CD4-positive, alpha-beta T cell treated with Interleukin-15 for 4 hours (primary cell): ENCODE measurements around the gene SMAD5.

Experiments used
- DNase-seq: peaks from one replicate; pipeline ENCODE4 v3.0.0-alpha.2; 2020; ENCODE audit warnings: low spot score

SMAD5 gene

DNA sequence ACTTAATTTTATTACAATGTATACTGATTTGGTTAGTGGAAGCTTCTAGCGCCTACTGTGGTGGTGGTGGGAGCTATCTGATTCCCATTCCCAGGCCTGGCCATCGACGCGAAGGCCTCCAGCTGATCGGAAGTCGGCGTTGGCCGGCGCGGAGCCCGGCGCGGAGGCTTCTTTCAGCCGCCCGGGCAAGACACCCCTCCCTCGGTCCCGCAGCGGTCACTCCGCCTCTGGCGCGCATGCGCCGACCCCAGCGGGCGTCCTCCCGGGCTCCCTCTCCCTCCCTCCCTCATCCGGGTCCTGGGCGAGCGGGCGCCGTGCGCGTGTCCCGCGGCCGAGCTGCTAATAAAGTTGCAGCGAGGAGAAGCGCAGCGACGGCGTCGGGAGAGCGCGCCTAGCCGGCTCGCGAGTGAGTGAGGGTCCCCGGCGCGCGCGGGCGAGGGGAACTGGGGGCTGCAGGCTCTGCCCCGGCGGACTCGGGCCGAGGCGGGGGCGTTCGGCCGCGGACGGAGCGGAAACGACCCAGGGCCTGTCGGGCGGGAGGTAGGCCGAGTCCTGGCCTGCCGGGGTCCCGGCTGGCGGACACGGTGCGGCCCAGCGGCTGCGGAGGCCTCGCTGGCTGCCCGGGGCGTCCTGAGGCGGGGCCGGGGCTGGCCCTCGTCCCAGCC is at the start of gene SMAD5:
SMAD5 (plus strand) TSS at position 289 of the 665 bp plus-strand sequence. CDS start 20,916 bp downstream, outside the sequence.
- DNase-seq = peak; percentile 86

DNA sequence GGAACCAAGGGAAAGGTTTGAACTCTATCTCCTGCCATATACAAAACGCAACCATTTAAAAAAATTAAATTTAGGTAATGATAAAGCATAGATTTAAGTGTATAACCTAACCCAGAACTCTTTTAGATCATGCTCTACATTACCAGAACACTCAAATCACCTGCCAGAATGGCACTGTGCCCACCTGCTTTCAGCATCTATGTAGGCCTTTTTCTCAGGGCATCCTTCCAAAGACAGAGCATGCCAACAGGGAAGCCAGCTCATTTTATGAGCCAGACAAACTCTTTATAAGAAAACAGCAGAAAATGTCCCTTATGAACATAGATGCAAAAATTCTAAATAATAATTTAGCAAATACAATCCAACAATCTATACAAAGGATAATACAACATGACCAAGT is 47.9 kb upstream of the SMAD5 start:
- DNase-seq = no peak

GRCh38 chr5:136086783-136087566 is 45.7 kb upstream of the SMAD5 start:
- no peak for DNase-seq

DNA sequence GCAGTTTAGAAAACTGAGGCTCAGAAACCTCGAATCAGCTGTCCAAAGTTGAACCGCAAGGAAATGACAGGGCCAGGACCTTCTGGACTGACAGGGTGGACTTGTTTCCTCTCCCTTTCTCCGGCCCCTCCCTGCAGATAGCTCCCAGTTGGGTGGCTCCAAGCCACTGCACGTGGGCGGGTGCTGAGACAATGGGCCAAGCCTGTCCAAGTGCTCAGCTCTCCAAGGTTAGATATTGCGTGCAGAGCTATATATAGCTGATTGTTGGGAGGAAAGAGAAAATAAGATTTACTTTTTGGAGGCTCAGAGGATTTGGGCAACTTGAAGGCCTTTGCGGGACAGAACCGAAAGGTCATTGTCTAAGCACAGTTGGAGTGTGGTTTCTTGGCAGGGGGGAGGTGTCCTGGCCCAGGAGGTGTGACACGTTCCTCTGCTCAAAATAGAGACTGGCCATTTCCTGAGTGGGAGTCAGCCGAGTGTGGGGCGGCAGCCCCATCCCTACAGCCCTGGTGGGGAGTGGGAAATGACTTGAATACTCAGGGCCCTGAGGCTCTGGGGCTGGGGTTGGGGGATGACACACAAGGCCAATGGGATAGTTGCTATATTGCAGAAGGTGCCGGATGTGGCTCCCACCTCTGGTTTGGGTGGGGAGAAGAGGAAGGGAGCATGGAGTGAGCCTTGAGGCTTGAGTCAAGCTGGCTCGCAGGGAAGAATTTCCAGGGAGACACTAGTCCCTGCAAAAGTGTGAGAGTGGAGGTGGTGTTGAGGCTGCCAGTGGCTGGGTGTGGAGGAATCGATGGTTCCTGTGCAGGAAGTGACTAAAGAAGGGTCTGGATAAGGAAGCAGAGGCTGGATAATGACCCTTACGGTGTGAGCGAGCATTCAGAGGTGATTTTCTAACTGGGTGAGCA is 44.4 kb upstream of the SMAD5 start:
- no peak for DNase-seq

DNA sequence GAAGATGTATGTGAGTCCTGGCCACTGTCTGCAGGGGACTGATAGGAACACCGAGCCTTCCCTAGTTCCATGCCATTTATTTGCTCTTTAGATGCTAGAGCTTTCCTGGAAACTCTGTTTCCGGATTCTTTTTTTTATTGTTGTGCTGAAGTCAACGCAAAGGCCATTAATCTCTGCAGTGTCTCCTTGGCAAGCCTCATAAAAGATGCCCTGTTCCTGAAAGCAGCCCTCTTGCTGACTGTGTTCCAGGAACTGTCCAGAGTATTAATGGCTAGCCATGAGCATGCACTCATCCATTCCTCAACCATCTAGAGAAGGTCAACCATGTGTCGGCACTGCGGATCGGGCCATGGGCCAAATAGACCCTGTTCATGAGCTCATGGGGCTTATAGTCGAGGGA is 42.9 kb upstream of the SMAD5 start:
- DNase-seq = no peak

DNA sequence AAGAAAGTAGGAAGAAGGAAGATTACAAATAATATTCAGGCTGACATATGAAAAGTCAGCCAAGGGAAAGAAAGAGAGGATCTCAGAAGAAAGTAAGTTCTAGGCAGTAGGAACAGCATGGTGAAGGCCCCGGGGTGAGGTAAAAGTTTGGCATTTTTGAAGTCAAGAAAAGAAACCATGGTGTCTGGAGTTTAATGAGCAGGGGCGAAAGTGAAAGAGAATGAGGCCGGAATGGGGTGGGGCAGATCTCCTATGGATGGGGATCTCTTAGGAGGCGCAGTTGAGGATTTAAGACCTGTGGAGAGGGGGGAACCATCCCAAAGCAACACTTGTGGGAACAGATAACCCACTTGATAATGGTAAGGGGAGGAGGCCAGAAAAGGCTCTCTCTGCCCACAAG is 42.3 kb upstream of the SMAD5 start:
- DNase-seq = no peak

GRCh38 chr5:136094189-136094912 is 38.3 kb upstream of the SMAD5 start:
- no peak for DNase-seq

DNA sequence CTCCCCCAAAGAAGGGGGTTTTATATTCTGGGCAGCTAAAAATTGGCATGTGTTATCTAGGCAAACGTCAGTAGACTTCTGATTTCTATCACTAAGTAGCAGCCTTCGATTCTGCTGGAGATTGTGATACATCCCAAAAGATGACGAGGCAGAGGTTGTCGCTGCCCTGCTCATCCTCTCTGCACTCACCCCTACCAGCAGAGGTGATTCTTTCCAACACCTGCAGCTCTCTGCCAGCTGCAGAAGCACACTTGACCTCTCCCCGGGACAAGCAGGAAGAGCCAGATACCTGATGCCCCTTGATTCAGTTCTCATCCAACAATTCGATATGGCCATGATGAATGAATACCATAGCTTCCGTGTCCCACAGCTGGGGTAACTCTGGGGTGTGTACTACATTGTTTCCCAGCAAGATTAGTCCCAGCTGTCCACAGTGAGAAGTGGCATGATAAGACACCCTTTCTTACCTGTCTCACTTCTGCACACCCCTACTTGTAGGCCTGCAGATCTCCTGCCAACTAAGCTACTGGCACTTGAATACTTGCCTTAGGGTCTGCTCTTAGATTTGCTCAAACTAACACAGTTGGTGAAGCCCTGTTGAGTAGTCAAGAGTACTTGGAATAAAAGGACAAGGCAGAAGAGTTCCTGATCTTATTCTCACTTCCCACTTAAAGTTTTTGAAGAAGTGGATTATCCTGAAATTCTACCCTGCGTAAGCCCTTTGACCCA is 37.6 kb upstream of the SMAD5 start:
- no peak for DNase-seq

DNA sequence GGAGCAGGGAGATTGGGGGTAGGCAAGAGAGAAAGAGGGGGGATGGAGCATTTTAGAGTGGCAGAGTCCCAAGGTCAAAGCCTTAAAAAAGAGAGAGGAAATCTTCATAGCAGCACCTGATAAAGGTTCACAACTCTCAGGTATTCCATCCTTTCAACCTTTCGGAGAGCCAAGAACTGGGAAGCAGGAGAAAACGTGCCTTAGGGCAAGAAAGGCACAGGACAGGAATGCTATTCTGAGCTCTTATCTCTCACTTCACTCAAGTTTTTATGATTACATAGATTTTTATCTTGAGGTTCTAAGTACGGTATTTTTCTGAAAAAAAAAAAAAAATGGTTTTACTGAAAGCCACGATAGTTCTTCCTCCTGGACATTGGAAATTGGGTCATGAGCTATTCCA is 34.5 kb upstream of the SMAD5 start:
- no peak for DNase-seq

- no peak for DNase-seq
Measured at GRCh38 chr5:136099870-136100269, 32.8 kb upstream of the SMAD5 start.

DNA sequence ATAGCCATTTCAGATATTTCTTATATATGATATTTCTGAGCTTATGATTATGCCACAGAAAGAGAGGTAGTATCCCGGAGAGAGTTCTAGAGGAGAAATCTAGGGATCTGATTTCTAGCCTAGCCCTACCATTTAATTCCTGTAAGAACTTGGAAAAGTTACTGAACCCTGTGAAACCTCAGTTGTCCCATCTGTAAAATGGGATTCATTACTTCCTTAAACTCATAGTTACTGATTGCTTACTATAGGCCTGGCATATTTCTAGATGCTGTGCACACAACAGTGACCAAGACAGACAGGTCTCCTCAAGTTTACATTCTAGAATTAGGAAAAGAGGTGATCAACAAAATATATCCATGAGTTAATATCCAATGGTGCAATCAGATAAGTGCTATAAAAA is 30.8 kb upstream of the SMAD5 start:
- no peak for DNase-seq

DNA sequence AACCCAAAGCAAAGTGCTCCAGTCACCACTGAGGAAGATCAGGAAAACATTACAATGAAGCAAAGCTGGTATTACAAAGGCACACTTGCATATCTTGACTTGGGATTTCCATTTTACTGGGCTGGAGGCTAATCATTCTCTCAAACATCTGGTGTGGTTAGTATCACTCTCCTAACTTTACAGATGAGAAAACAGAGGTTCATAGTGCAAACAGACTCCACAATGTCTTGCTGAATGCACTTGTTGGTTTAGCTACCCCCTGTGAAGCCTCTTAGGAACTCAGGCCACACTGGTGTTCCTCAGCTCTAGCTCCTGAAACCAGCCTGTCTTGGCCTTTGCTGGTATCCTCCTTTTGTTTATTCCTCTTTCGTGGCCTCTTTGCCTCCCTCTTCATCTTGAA is 29.5 kb upstream of the SMAD5 start:
- DNase-seq = no peak

DNA sequence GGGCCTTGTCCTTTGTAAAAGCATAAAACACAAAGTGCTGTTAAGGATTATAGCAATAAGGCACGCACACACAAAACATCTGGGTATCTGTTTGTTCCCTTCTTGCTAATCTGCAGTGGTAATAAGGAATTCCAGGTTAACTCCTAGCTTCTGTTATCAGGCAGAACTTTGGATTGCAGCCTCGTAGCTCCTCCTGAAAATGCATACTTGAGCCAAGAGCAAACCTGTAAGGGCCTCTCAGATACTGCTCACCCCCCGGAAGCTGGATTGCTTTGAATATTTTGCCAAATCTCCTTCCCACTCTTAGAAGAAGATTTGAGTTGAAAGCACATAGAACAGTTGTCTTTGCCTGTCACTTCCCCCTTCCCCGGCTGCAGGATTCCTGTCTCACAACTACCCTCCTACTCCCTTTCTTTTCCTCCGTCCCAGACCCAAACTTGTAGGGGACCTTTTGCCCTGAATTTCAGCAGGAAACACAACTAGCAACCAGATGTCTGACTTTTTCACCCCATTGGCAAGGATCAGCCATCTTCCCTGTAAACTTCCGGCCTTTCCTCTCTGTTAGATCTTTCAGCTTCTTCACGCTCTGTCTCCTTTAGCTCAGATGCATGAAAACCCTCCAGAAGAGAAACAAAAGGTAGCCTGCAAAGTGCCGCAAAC is 28.2 kb upstream of the SMAD5 start:
- DNase-seq = no peak

GRCh38 chr5:136106351-136107031 is 26.2 kb upstream of the SMAD5 start:
- DNase-seq = no peak

DNA sequence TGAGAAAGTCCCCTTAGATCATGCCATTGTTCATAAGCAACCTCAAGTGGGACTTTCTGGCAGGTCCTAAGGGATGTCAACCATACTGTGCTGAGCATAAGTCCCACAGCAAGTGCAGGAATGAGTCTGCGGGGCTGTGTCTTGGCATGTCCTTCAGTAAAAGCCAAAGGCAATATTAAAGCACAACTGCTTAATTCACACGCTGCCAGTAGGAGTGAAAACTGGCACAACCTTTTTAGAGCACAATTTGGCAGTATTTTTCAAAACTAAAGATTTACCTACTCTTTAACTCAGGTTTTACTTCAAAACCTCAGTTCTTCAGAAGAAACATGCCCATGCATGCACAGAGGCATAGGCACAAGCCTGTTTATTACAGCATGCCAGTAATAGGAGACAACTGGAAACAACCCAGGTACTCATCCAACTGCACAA is 24.4 kb upstream of the SMAD5 start:
- no peak for DNase-seq

DNA sequence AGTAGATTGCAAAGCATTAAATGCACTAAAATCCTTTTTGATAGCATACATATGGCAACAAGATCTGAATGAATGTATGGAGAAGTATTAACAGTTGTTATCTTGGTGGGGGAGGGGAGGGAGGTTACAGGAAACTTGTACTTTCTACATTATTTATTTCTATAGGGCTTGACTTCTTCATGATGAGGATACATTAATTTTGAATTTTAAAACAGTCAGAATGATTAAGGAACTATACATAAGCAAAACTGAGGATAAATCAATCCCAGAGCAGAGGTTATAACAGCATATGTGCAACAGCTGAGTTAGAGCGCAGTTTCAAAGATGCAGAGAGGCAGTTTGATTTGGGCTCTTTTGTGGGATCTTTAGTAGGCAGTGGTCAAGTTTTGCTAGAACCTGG is 23.9 kb upstream of the SMAD5 start:
- DNase-seq = no peak

- no peak for DNase-seq
Measured at GRCh38 chr5:136109453-136110135, 23.1 kb upstream of the SMAD5 start.

DNA sequence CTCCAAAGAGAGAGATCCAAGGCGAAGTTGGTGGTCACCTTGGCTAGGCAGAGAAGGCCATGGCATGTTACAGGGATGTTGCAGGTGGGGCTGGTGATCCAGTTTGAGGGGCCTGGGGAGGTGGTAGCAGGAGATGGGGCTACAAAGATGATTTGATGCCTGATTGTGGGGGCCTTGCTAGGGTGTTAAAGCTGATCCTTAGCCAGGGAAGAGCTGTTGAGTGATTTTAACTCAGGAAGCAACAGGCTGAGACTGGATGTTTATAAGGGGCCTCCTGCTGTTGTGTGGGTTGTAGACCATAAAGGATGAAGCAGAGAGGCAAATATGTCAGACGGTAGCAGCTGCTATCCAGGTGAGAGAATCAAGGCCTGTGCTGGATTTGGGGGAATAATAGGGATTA is 19.0 kb upstream of the SMAD5 start:
- no peak for DNase-seq

DNA sequence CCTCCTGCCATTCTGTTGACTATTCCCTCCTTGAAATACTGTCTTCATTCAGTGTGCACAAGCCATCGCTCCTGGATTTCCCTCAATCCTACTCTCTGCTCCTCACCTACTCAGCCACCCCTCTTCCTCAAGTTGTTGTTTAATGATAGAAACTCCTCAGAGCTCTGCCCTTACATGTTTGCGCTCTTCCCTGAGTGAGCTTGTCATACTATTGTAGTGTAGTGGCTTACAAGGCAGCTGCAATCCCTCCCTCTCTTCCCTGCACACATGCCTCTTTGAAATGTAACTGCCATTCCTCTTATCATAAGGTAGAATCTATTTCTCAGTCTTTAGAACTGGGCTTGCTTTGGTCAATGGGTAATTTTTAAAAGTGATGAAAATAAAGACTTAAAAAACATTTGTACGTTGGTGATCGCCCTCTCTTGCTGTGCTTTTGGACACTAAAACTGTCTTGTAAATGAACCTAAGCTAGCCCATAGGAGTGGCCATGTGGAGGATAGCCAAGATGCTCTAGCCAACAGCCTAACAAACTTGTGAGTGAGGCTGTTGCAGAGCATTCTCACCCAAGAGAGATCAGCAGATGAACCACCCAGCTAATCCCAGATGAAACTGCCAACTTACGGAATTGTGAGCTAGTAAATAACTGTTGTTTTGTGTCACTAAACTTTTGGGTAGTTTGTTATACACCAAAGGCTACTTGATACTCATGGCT is 18.1 kb upstream of the SMAD5 start:
- no peak for DNase-seq
